ENCODE measurements around the gene AKAP13. TPM values are rescaled to one million over a fixed set of nuclear protein-coding genes. Genes with fewer than 3 reads are reported as not detected.

AKAP13 gene
- total and polyA plus RNA-seq, 2 experiments from 2014 or later, result 53.1 to 108 TPM

GRCh38 chr15:85737061-85737460 is 356.7 kb downstream of the AKAP13 start:
- no peaks in the 10 kb centered on the region for H3K27me3 ChIP-seq
- no peak overlapping the region for H3K27ac ChIP-seq
- no peaks in the 10 kb centered on the region for H3K4me1 ChIP-seq (ENCODE audit: low read depth)
- no peak overlapping the region for H3K4me3 ChIP-seq
- TF ChIP-seq CTCF (IDR thresholded peaks at IDR 0.05; ENCODE audit: low read depth, low read length), result no peak
- DNase-seq (ENCODE audit: low read depth in 1 of 2, low spot score in 1 of 2), result no peak
- H3K9me3 ChIP-seq (ENCODE audit: low read depth), result no peaks in the 10 kb centered on the region
- H3K36me3 ChIP-seq, result peaks cover 43% of the 10 kb centered on the region

- H3K27ac ChIP-seq, result peak overlapping the region; percentile 39
- H3K4me3 ChIP-seq, result no peak overlapping the region
- H3K27me3 ChIP-seq, result no peaks in the 10 kb centered on the region
- no peak for TF ChIP-seq CTCF (IDR thresholded peaks at IDR 0.05; ENCODE audit: low read depth, low read length)
- H3K36me3 ChIP-seq, result peaks cover 43% of the 10 kb centered on the region
- no peak for DNase-seq (ENCODE audit: low read depth in 1 of 2, low spot score in 1 of 2)
- H3K4me1 ChIP-seq (ENCODE audit: low read depth), result no peaks in the 10 kb centered on the region
- H3K9me3 ChIP-seq (ENCODE audit: low read depth), result no peaks in the 10 kb centered on the region
These were observed 360.6 kb downstream of the AKAP13 start for GRCh38 chr15:85741021-85741421.

- Histone ChIP-seq H3K27ac (no peak overlapping the region), H3K4me1 (ENCODE audit: low read depth) (no peaks in the 10 kb centered on the region), H3K36me3 (peaks cover 42% of the 10 kb centered on the region), H3K27me3 (no peaks in the 10 kb centered on the region), H3K4me3 (no peak overlapping the region), H3K9me3 (ENCODE audit: low read depth) (no peaks in the 10 kb centered on the region)
- TF ChIP-seq CTCF (IDR thresholded peaks at IDR 0.05; ENCODE audit: low read depth, low read length), result no peak
- no peak for DNase-seq (ENCODE audit: low read depth in 1 of 2, low spot score in 1 of 2)
These were observed 361.3 kb downstream of the AKAP13 start for GRCh38 chr15:85741662-85742061.

GRCh38 chr15:85742186-85742821 is 361.9 kb downstream of the AKAP13 start:
- no peak overlapping the region for H3K4me3 ChIP-seq
- H3K4me1 ChIP-seq (ENCODE audit: low read depth), result no peaks in the 10 kb centered on the region
- H3K27ac ChIP-seq, result no peak overlapping the region
- TF ChIP-seq CTCF (IDR thresholded peaks at IDR 0.05; ENCODE audit: low read depth, low read length), result no peak
- H3K9me3 ChIP-seq (ENCODE audit: low read depth), result no peaks in the 10 kb centered on the region
- DNase-seq (ENCODE audit: low read depth in 1 of 2, low spot score in 1 of 2), result peak in 1 of 2 donors; percentile 58
- H3K27me3 ChIP-seq, result no peaks in the 10 kb centered on the region
- H3K36me3 ChIP-seq, result peaks cover 49% of the 10 kb centered on the region

GRCh38 chr15:85743392-85744055 is 363.1 kb downstream of the AKAP13 start:
- Histone ChIP-seq H3K9me3 (ENCODE audit: low read depth) (no peaks in the 10 kb centered on the region), H3K36me3 (peaks cover 44% of the 10 kb centered on the region), H3K27ac (no peak overlapping the region), H3K4me1 (ENCODE audit: low read depth) (no peaks in the 10 kb centered on the region), H3K27me3 (no peaks in the 10 kb centered on the region), H3K4me3 (no peak overlapping the region)
- no peak for TF ChIP-seq CTCF (IDR thresholded peaks at IDR 0.05; ENCODE audit: low read depth, low read length)
- DNase-seq (ENCODE audit: low read depth in 1 of 2, low spot score in 1 of 2), result no peak
